Transverse colon (tissue), 4 donors: ENCODE measurements around the gene OLFML2A. TPM values are rescaled to one million over a fixed set of nuclear protein-coding genes. Genes with fewer than 3 reads are reported as not detected.
"Not testable (repeated sequence)": the region's sequence is repeated elsewhere in the genome, so short reads cannot be mapped to it uniquely, and the experiment has no call there.

ENCODE experiments used
- DNase-seq: peaks from one replicate; pipeline ENCODE4 v3.0.0-alpha.2; 2019
- H3K27ac ChIP-seq, 4 donors: fragments of 200-600 bp; sonication (generic); 2 replicates each; pipeline ENCODE4 v1.5.1; 2016 to 2018; ENCODE audit warnings: inconsistent platforms in 4 of 4
- H3K27me3 ChIP-seq: fragments of 200-600 bp; sonication (generic); 2 replicates; pipeline ENCODE4 v1.5.1; 2017; ENCODE audit warnings: inconsistent platforms
- H3K36me3 ChIP-seq, 4 donors: fragments of 200-600 bp; sonication (generic); 2 replicates each; pipeline ENCODE4 v1.5.1; 2017 to 2019; ENCODE audit warnings: inconsistent platforms in 4 of 4
- H3K4me1 ChIP-seq, 4 donors: fragments of 200-600 bp; sonication (generic); 2 replicates each; pipeline ENCODE4 v1.5.1; 2017 to 2020; ENCODE audit warnings: inconsistent platforms in 4 of 4
- H3K4me3 ChIP-seq, 4 donors: fragments of 200-600 bp; sonication (generic); 1 replicate in 1 of 4; 2 replicates in 3 of 4; pipeline versions ENCODE4 v1.5.1 to v1.6.1; 2017 to 2019; ENCODE audit warnings: inconsistent platforms in 4 of 4
- H3K9me3 ChIP-seq, 2 donors: fragments of 200-600 bp; sonication (generic); 2 replicates each; pipeline ENCODE4 v1.5.1; 2017 to 2019; ENCODE audit warnings: inconsistent platforms in 2 of 2
- EP300 ChIP-seq: sonication (generic); formaldehyde crosslinking; IDR thresholded peaks from one replicate; pipeline ENCODE4 v1.6.1; 2017; ENCODE audit warnings: antibody characterized with exemption, low read depth
- POLR2A ChIP-seq: fragments of 450-650 bp; IDR thresholded peaks from one replicate; pipeline ENCODE4 v1.6.1; 2016; ENCODE audit warnings: antibody characterized with exemption, mild to moderate bottlenecking, moderate library complexity
- POLR2AphosphoS5 ChIP-seq, 3 donors: sonication (generic); formaldehyde crosslinking; IDR thresholded peaks; one replicate each; pipeline ENCODE4 v1.6.1; 2016; ENCODE audit warnings: antibody characterized with exemption in 3 of 3
- WGBS, 2 donors: methylation state at CpG; one replicate each; pipeline ENCODE4 v1.1.5; 2018; ENCODE audit warnings: low coverage in 1 of 2; 5-methylcytosine and 5-hydroxymethylcytosine counted together
- in situ Hi-C, 4 donors: fragments of 200-750 bp; cut with MboI; loops; one replicate each; pipeline versions ENCODE4 v1.15.0 to v1.15.1; 2017; ENCODE audit warnings: low sequenced_read_pairs in 3 of 4, low pct_ligation_motif_present in 1 of 4, low pct_unique_long_range_greater_than_20kb in 1 of 4
- intact Hi-C: fragments of 100-400 bp; cut with DNase I; formaldehyde crosslinking; loops from one replicate; pipeline ENCODE4 v1.15.1; 2023; ENCODE audit warnings: low total_unique reads
- total RNA-seq, 4 donors: library from RNA; depleted of rRNA; stranded (reverse); fragments of >200 nt; gene quantifications; one replicate each; pipeline ENCODE4 v1.1.0, GENCODE V29; 2016
- TF ChIP-seq, protein P1 (sequence below), 5 experiments: fragments of 200-600 bp in 3 of 5; fragments of 450-650 bp in 2 of 5; sonication (generic) in 3 of 5; IDR thresholded peaks; 1 replicate in 2 of 5; 2 replicates in 3 of 5; pipeline ENCODE4 v1.5.1; 2016 to 2017; ENCODE audit warnings: antibody characterized with exemption in 5 of 5, inconsistent platforms in 3 of 5, mild to moderate bottlenecking in 2 of 5, moderate library complexity in 1 of 5

Gene OLFML2A
- total RNA-seq, 4 donors from 2014 or later = 9.4 to 59.1 (median 16.0) TPM

DNA sequence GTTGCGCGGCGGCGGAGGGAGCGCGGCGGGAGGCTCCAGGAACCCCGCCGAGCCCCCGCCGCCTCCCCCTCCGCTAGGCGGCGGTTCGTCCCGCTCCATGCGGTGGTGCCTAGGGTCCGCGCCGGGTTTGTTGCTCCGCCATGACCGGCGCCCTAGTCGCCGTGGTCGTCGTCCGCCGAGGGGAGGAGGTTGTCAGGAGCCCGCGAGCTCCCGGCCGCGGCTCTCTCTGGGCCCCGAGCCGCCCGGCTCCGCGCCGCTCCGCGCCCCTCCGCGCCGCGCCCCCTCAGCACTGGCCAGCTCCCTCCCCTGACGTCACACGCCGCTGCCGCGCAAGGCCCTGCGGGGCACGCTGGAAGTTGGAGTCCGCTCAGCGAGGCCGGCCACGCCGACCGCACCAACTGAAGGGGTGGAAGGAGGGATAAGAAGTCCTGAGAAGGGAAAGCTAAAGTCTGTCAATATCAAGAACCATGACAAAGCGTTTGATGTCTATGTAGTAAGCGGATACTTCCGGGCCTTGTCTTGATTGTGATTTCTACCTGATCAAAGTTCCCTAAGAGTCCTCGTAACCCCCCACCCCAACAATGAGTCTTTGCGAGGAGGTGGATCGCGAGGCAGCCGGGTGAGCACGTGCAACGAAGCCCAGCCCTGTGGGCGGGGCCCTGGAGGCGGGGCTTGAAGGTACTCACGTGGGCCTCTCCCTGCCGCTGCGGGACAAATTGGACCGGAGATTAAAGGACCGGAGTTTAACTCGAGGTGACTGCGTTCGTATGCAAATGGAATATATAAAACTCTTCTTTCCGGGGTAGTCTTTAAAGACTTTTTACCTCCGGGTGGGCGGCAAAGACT, 5.7 kb upstream of the OLFML2A start, which contains the start of gene NR6A1:
Gene NR6A1 (minus strand): TSS at position 291 of the 846 bp plus-strand sequence.
- Histone ChIP-seq H3K9me3 (no peaks in the 10 kb centered on the region), H3K36me3 (no peaks in the 10 kb centered on the region), H3K27me3 (peaks cover 54% of the 10 kb centered on the region), H3K4me3 (peak within 1 kb of the TSS; percentile 83 to 100 (median 91)), H3K27ac (peak within 1 kb of the TSS; percentile 88 to 94 (median 90)), H3K4me1 (peaks cover 0 to 52% (median 30%) of the 10 kb centered on the region in 4 donors)
- peak; percentile 22 for TF ChIP-seq EP300
- TF ChIP-seq, protein P1, sequence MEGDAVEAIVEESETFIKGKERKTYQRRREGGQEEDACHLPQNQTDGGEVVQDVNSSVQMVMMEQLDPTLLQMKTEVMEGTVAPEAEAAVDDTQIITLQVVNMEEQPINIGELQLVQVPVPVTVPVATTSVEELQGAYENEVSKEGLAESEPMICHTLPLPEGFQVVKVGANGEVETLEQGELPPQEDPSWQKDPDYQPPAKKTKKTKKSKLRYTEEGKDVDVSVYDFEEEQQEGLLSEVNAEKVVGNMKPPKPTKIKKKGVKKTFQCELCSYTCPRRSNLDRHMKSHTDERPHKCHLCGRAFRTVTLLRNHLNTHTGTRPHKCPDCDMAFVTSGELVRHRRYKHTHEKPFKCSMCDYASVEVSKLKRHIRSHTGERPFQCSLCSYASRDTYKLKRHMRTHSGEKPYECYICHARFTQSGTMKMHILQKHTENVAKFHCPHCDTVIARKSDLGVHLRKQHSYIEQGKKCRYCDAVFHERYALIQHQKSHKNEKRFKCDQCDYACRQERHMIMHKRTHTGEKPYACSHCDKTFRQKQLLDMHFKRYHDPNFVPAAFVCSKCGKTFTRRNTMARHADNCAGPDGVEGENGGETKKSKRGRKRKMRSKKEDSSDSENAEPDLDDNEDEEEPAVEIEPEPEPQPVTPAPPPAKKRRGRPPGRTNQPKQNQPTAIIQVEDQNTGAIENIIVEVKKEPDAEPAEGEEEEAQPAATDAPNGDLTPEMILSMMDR (IDR thresholded peaks at IDR 0.05) = peak in 3 of 5 experiments; percentile 28 to 59 (median 37)
- peak; percentile 33 for TF ChIP-seq POLR2A
- TF ChIP-seq POLR2AphosphoS5 (IDR thresholded peaks at IDR 0.05) = peak; percentile 72 to 80 (median 73)
- DNase-seq = peak; percentile 98
- intact Hi-C loops = loop anchor here (10.0 kb wide), 1 partner anchor 1044 kb away; no protein-coding TSS in a partner anchor
- in situ Hi-C loops = loop anchor here in 3 of 4 donors (5.0 to 10.0 kb wide), 4 partner anchors 81 to 604 kb away; partner anchors contain the start of genes SCAI (in 1 of the 3) and WDR38 (in 1 of the 3)
- WGBS, 2 donors = 1% methylated on average over 68 of the region's 82 CpGs; no CpG with 5 or more reads in 1 of the 2 donors

DNA sequence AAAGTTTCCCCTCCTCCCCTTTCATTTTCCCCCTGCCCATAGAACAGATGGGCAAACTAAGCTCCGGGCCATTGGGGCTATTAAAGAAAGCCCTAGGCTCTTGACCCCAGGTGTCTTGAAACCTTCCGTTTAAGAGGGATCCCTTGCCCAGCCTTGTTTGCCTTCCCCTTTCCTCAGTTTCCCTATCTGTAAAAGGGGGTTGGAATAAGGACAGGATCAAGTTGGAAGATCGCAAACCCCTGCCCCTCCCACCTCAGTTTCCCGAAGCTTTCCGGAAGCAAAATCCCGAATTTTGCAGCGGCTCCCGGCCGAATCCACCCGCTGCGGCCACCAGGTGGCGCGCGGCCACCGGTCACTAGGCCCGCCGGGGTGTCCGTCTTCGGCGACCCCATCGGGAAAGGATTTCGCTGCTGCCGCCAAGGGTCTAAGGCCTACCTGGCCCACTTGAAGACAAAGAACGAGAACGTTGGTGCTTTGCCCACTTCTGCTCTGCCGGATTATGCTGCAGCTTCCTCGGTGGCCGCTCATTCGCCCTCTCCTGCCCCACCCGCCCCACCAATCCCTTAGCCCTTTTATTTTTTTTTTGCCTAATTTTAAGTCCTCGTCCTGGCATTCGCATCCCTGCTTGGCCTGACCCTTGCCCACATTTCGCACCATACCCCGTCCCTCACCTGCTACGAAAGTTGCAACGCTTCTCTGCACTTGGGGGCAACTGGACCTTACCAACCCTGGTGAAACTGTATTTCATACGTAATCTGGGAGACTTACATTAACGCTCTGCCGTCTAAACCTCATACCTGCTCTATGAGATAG, 4.9 kb upstream of the OLFML2A start:
- Histone ChIP-seq H3K36me3 (no peaks in the 10 kb centered on the region), H3K9me3 (no peaks in the 10 kb centered on the region), H3K4me1 (peaks cover 3 to 50% (median 35%) of the 10 kb centered on the region in 4 donors), H3K27me3 (peaks cover 54% of the 10 kb centered on the region), H3K27ac (peak overlapping the region; percentile 88 to 94 (median 90)), H3K4me3 (peak overlapping the region; percentile 53 to 100 (median 90))
- peak; percentile 75 for DNase-seq
- TF ChIP-seq POLR2AphosphoS5 (IDR thresholded peaks at IDR 0.05) (no peak), EP300 (no peak), POLR2A (no peak)
- TF ChIP-seq, protein P1 (IDR thresholded peaks at IDR 0.05) = peak; percentile 96 to 99 (median 97)
- intact Hi-C loops = loop anchor here (1.0 to 10.0 kb wide), 2 partner anchors 81 to 1043 kb away; partner anchors contain the start of gene WDR38
- in situ Hi-C loops = loop anchor here in 3 of 4 donors (5.0 to 10.0 kb wide), 4 partner anchors 80 to 603 kb away; partner anchors contain the start of genes SCAI (in 1 of the 3) and WDR38 (in 1 of the 3)
- 18 to 35% methylated on average over 17 to 39 of the region's 39 CpGs for WGBS, 2 donors

DNA sequence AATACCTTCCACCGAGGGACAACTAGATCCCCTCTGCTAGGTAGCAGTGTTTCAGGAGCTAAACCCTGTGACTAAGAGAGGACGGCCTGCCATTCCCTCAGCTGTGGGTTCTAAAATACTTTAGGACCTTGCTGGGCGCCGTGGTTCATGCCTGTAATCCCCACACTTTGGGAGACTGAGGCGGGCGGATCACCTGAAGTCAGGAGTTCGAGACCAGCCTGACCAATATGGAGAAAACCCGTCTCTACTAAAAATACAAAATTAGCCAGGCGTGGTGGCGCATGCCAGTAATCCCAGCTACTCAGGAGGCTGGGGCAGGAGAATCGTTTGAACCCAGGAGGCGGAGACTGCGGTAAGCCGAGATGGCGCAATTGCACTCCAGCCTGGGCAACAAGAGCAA, 4.1 kb upstream of the OLFML2A start:
- peaks cover 3 to 46% (median 34%) of the 10 kb centered on the region in 4 donors for H3K4me1 ChIP-seq
- H3K27me3 ChIP-seq = peaks cover 54% of the 10 kb centered on the region
- H3K27ac ChIP-seq, H3K36me3 ChIP-seq, H3K9me3 ChIP-seq, H3K4me3 ChIP-seq, DNase-seq: not testable (repeated sequence)
- in situ Hi-C loops = loop anchor here in 3 of 4 donors (5.0 to 10.0 kb wide), 4 partner anchors 79 to 602 kb away; partner anchors contain the start of genes SCAI (in 1 of the 3) and WDR38 (in 1 of the 3)
- intact Hi-C loops = loop anchor here (1.0 to 10.0 kb wide), 2 partner anchors 80 to 1042 kb away; partner anchors contain the start of gene WDR38
- 86 to 91% methylated on average over 8 to 15 of the region's 15 CpGs for WGBS, 2 donors

DNA sequence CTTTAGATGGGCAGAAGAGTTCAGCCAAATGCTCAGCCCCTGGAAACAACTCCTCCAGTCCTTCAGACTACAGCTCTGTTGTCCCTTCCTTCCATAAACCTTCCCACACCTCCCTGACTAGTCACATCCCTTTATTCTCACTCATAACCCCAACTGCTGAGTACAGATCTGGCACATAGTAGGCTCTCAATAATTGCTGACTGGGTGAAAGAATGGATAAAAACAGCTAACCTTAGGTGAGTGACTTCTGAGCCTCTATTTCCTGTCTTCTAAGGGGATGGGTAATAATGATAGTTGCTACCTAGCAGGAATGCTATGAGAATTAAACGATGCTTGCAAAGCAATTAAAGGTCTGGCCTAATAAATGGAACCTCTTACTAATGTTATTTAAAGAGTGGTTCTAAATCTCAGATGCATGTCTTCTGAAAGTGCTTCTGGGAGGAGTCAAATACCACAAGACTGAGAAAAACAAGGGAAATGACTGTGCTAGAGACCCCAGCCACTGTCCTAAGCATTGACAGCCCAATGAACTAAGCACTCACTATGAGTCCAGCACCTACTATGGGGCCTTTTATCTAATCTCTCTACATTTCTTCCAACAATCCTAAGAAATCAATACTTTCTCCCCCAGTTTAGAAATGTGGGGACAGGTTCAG, 3.3 kb upstream of the OLFML2A start:
- in situ Hi-C loops = loop anchor here in 3 of 4 donors (5.0 to 10.0 kb wide), 4 partner anchors 79 to 601 kb away; partner anchors contain the start of genes SCAI (in 1 of the 3) and WDR38 (in 1 of the 3)
- DNase-seq = no peak
- intact Hi-C loops = loop anchor here (10.0 kb wide), 1 partner anchor 1041 kb away; no protein-coding TSS in a partner anchor
- H3K27ac ChIP-seq = no peak overlapping the region
- no peak overlapping the region for H3K4me3 ChIP-seq
- no peaks in the 10 kb centered on the region for H3K36me3 ChIP-seq
- no peaks in the 10 kb centered on the region for H3K9me3 ChIP-seq
- TF ChIP-seq, protein P1 (IDR thresholded peaks at IDR 0.05) = no peak
- no peak for TF ChIP-seq POLR2A
- TF ChIP-seq EP300 = no peak
- no peak for TF ChIP-seq POLR2AphosphoS5 (IDR thresholded peaks at IDR 0.05)
- 57 to 77% methylated on average over 1 of the region's 1 CpG for WGBS, 2 donors
- peaks cover 3 to 42% (median 27%) of the 10 kb centered on the region in 4 donors for H3K4me1 ChIP-seq
- peaks cover 47% of the 10 kb centered on the region for H3K27me3 ChIP-seq
